Fibroblast of pulmonary artery (primary cell): ENCODE data around the gene PPM1M.

Experiments
- DNase-seq: peaks from one replicate; pipeline ENCODE4 v3.0.0-alpha.2; 2010; ENCODE audit warnings: low read depth
- H3K4me3 ChIP-seq: replicated peaks from 2 replicates; pipeline ENCODE4 v1.5.1; 2011; ENCODE audit warnings: low read depth, mild to moderate bottlenecking, control low read depth, low read length, moderate library complexity
- CTCF ChIP-seq: IDR thresholded peaks from 2 replicates; pipeline ENCODE4 v1.5.1; 2011; ENCODE audit warnings: mild to moderate bottlenecking, control low read depth, low read length, inconsistent platforms; ENCODE audit errors: missing control alignments

Gene PPM1M

GRCh38 chr3:52298149-52299098, 52.9 kb downstream of the PPM1M start:
- no peak overlapping the region for H3K4me3 ChIP-seq
- no peak for DNase-seq
- no peak for TF ChIP-seq CTCF

GRCh38 chr3:52299247-52299878, 53.8 kb downstream of the PPM1M start:
- no peak overlapping the region for H3K4me3 ChIP-seq
- no peak for TF ChIP-seq CTCF
- DNase-seq: no peak
